GF-D8 (cell line): ENCODE measurements around the gene SMIM7.
"Not testable (repeated sequence)": the region's sequence is repeated elsewhere in the genome, so short reads cannot be mapped to it uniquely, and the experiment has no call there.

Source experiments
- DNase-seq: peaks from one replicate; lab custom pipeline; 2025; lab: John Stamatoyannopoulos, UW

Gene SMIM7

GRCh38 chr19:16654627-16655026 is 5.3 kb downstream of the SMIM7 start:
- no peak for DNase-seq

DNA sequence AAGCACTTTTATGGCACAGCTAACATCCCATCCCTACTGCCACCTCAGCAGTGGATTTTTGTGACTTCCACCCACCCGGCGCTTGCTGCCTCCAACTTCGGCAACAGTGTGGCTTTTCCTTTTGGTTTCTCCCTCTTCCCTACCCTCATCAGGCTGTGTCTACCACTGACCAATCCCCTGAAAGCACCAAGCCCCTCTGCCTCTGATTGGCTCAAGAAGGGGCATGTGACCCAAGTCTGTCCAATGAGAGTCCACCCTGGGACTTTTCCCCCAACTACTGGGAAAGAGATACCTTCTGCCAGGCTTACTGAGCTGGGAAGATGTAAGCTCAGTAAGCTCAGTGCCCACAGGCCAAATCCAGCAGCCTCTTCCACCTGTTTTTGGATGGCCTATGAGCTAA is 5.8 kb downstream of the SMIM7 start:
- DNase-seq = no peak

DNA sequence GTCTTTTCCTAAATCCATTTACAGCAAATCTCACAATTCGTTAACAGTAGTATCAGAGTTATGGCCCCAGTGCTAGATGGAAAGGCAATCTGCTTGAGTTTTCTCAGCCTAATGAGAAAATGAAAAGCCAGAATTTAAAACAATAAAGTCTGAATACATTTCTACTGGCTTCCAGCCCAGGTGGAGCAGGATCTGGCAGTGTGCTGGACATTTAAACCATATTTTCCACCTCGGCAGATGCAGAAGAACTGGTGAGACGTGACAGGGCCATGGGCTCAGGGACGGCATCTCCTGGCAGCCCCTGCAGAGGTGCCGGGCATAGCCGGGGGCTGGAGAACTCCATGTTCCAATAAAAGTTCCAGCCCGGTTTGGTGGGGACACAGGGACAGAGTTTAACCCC is 7.1 kb downstream of the SMIM7 start:
- DNase-seq = no peak

GRCh38 chr19:16651421-16652188 is 8.3 kb downstream of the SMIM7 start:
- DNase-seq = not testable (repeated sequence)

- DNase-seq = no peak
Observed at GRCh38 chr19:16650821-16651220, 9.1 kb downstream of the SMIM7 start.

GRCh38 chr19:16649734-16650133 is 10.2 kb downstream of the SMIM7 start:
- peak; percentile 83 for DNase-seq

DNA sequence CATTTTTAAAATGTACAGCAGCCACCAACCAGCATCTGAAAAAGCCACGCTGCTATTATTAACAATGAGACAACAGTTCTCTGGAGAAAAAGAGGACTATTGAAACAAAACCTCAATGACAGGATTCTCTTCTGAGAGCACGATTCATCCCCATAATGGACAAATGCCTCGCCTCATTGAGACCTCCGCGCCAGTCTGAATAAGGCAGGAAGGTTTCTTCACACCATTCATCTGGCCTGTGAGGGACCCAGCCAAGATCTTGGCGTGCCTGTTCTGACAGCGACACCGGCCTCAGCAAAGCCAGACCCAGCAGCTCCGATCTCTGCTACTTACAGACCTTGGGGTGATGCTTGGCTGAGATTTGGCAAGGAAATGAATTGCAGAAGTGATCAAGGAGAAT is 14.8 kb downstream of the SMIM7 start:
- no peak for DNase-seq

GRCh38 chr19:16641695-16642094 is 18.2 kb downstream of the SMIM7 start:
- no peak for DNase-seq

- no peak for DNase-seq
Observed at GRCh38 chr19:16640951-16641350, 19.0 kb downstream of the SMIM7 start.

- no peak for DNase-seq
Observed at GRCh38 chr19:16638666-16639065, 21.3 kb downstream of the SMIM7 start.

DNA sequence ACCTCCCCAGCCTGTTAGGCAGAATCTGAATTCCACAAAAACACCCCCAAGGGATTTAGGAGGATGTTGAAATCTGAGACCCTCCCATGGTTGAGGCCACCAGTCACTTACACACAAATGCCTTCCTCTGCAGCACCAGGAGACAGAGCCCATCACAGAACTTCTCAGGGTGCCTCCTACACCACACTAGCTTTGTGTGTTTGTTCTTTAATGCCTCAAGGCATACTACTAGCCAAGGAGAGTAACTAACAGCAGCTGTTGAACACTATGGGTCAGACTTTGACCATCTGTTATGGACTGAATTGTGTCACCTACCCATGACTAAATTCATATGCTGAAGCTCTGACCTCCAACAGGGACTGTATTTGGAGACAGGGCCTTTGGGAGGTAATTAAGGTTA is 22.4 kb downstream of the SMIM7 start:
- no peak for DNase-seq

- DNase-seq = no peak
Observed at GRCh38 chr19:16631465-16631864, 28.5 kb downstream of the SMIM7 start.

- DNase-seq = no peak
Observed at GRCh38 chr19:16628984-16629691, 30.8 kb downstream of the SMIM7 start.

DNA sequence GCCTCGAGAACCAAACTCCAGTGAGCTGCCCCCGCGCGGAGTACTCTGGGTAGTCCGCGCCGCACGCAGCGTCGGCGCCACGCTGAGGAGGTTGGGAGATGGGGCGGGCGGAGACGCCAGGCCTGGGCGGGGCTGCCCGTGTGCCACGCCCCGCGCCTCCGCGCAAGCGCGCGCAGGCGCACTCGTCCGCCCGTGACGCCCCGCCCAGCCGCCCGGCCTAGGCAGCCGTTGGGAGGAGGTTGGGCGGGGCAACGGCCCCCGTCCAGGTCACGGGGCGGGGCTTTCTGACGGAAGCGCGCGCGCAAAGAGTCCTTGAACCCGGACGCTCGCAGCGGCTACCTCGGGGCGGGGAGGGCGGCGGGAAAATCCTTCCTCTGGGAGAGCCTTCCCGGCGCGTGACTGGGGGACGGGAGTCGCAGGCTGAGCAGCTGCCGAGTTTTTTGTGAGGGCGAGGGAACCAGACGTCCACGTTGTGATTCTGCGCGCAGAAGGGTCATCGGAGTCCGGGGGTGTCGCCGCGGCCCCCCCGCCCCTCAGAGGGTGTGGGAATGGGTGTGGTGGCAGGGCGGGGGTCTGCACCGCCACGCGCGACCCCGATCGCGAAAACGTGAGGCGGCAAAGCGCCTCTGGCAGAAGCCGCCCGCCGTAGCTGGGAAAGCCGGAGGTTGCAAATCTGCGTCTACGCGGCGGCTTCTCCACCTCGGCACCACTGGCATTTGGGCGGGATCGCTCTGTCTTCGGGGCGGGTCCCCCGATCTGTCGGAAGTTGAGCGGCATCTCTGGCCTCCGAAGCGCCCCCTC is 31.6 kb downstream of the SMIM7 start, which contains the start of gene MED26:
Gene MED26 (minus strand): TSS at position 22 of the 801 bp plus-strand sequence. CDS start 261 bp downstream, outside the sequence.
- DNase-seq = peak; percentile 89

- no peak for DNase-seq
Observed at GRCh38 chr19:16627928-16628182, 32.1 kb downstream of the SMIM7 start.

- no peak for DNase-seq
Observed at GRCh38 chr19:16627193-16627927, 32.6 kb downstream of the SMIM7 start.

GRCh38 chr19:16626796-16627192 is 33.1 kb downstream of the SMIM7 start:
- DNase-seq = no peak

- DNase-seq = no peak
Observed at GRCh38 chr19:16625163-16625958, 34.6 kb downstream of the SMIM7 start.

GRCh38 chr19:16624236-16624635 is 35.7 kb downstream of the SMIM7 start:
- DNase-seq = no peak

DNA sequence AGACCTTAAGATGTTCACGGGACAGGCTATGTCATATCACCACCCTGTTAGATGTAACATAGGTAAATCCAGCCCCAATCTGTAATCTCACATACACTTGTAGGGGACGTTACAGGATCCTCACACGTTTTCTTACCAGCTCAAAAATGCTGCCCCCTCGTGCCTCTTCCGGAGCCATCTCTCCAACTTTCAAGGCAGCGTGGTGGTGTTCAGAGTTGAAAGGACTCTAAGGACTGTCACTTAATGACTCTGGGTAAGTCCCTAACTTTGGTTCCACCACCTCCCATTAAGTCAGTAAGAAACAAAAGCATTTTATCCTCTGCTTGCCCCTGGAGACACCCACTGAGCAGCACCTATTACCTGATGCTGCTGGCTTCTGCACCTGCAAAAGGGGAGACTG is 36.4 kb downstream of the SMIM7 start:
- no peak for DNase-seq

- DNase-seq = no peak
Observed at GRCh38 chr19:16623066-16623465, 36.9 kb downstream of the SMIM7 start.
